Mucosa of descending colon (tissue), 3 donors: ENCODE measurements around the gene CPED1. TPM values are rescaled to one million over a fixed set of nuclear protein-coding genes. Genes with fewer than 3 reads are reported as not detected.
"Not testable (repeated sequence)": the region's sequence is repeated elsewhere in the genome, so short reads cannot be mapped to it uniquely, and the experiment has no call there.

Source experiments
- ATAC-seq: fragments of 200-7000 bp; cut with Tn5 transposase; one replicate; pipeline ENCODE4 v1.9.1; 2020; ENCODE audit warnings: mild to moderate bottlenecking, moderate library complexity
- DNase-seq, 3 donors: peaks; one replicate each; pipeline ENCODE4 v3.0.0-alpha.2; 2020
- H3K36me3 ChIP-seq: fragments of 200-600 bp; one replicate; pipeline ENCODE4 v1.8.0; 2021; ENCODE audit warnings: low read depth, mild to moderate bottlenecking
- H3K4me1 ChIP-seq: fragments of 200-600 bp; one replicate; pipeline ENCODE4 v1.8.0; 2021; ENCODE audit warnings: low read depth, mild to moderate bottlenecking
- H3K4me3 ChIP-seq: fragments of 200-600 bp; one replicate; pipeline ENCODE4 v1.8.0; 2021; ENCODE audit warnings: mild to moderate bottlenecking
- H3K9me3 ChIP-seq: fragments of 200-600 bp; one replicate; pipeline ENCODE4 v1.8.0; 2021; ENCODE audit warnings: mild to moderate bottlenecking
- intact Hi-C, 2 donors: fragments of 100-400 bp; cut with DNase I in 1 of 2; cut with micrococcal nuclease in 1 of 2; formaldehyde crosslinking; loops; one replicate each; pipeline versions ENCODE4 v1.11.0 to v1.11.1; 2022; cut with DNase I, micrococcal nuclease
- total RNA-seq, 3 donors: library from RNA; stranded (reverse); fragmentation: NEBNext Ultra II Directional in 2 of 3; extraction: Animal tissue kit (Norgen Biotek cat#: 25700) in 2 of 3; gene quantifications; one replicate each; pipeline versions ENCODE4 v1.2.1 to v1.2.4, GENCODE V29; 2021 to 2023
- TF ChIP-seq, protein P1 (sequence below): fragments of 200-600 bp; IDR thresholded peaks from one replicate; pipeline ENCODE4 v1.8.0; 2022; ENCODE audit warnings: antibody characterized with exemption, mild to moderate bottlenecking
- donor health status: DM: no; HTN: no; CAD: no; lungs with moderate emphysema.
- donor health status: DM: no; HTN: no; CAD: no.
- donor health status: DM: no; HTN: yes; CAD: no.

Gene CPED1
- total RNA-seq, 3 donors from 2014 or later: 6.5 to 67.7 (median 8.8) TPM

- DNase-seq: peak in 1 of 3 donors; percentile 16
These were observed 324.8 kb downstream of the CPED1 start for GRCh38 chr7:121313220-121313792.

GRCh38 chr7:121313793-121314676, 325.5 kb downstream of the CPED1 start:
- no peak overlapping the region for H3K4me3 ChIP-seq
- no peaks in the 10 kb centered on the region for H3K36me3 ChIP-seq
- peaks cover 20% of the 10 kb centered on the region for H3K4me1 ChIP-seq
- intact Hi-C loops: no loop called here
- TF ChIP-seq, protein P1, sequence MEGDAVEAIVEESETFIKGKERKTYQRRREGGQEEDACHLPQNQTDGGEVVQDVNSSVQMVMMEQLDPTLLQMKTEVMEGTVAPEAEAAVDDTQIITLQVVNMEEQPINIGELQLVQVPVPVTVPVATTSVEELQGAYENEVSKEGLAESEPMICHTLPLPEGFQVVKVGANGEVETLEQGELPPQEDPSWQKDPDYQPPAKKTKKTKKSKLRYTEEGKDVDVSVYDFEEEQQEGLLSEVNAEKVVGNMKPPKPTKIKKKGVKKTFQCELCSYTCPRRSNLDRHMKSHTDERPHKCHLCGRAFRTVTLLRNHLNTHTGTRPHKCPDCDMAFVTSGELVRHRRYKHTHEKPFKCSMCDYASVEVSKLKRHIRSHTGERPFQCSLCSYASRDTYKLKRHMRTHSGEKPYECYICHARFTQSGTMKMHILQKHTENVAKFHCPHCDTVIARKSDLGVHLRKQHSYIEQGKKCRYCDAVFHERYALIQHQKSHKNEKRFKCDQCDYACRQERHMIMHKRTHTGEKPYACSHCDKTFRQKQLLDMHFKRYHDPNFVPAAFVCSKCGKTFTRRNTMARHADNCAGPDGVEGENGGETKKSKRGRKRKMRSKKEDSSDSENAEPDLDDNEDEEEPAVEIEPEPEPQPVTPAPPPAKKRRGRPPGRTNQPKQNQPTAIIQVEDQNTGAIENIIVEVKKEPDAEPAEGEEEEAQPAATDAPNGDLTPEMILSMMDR: no peak
- H3K9me3 ChIP-seq: no peaks in the 10 kb centered on the region
- ATAC-seq (peak; percentile 98), DNase-seq (peak in 1 of 3 donors; percentile 42)

More at GRCh38 chr7:121313220-121313792, 324.8 kb downstream of the CPED1 start:
- ATAC-seq: peak; percentile 74
- no peak overlapping the region for H3K4me3 ChIP-seq
- no peaks in the 10 kb centered on the region for H3K9me3 ChIP-seq
- H3K4me1 ChIP-seq: peaks cover 20% of the 10 kb centered on the region
- intact Hi-C loops: no loop called here
- no peaks in the 10 kb centered on the region for H3K36me3 ChIP-seq
- TF ChIP-seq, protein P1: no peak

DNA sequence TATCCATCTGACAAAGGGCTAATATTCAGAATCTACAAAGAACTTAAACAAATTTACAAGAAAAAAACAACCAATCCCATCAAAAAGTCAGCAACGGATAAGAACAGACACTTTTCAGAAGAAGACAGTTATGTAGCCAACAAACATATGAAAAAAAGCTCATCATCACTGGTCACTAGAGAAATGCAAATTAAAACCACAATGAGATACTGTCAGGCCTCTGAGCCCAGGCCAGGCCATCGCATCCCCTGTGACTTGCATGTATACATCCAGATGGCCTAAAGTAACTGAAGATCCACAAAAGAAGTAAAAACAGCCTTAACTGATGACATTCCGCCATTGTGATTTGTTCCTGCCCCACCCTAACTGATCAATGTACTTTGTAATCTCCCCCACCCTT, 326.7 kb downstream of the CPED1 start:
- intact Hi-C loops, DNase-seq, ATAC-seq, H3K4me3 ChIP-seq, H3K9me3 ChIP-seq, H3K36me3 ChIP-seq: not testable (repeated sequence)
- peaks cover 20% of the 10 kb centered on the region for H3K4me1 ChIP-seq

GRCh38 chr7:121322460-121322859, 333.9 kb downstream of the CPED1 start:
- no peak for ATAC-seq
- H3K36me3 ChIP-seq: no peaks in the 10 kb centered on the region
- intact Hi-C loops: no loop called here
- DNase-seq: no peak
- H3K4me1 ChIP-seq: no peaks in the 10 kb centered on the region
- H3K4me3 ChIP-seq: no peak overlapping the region
- H3K9me3 ChIP-seq: no peaks in the 10 kb centered on the region
- TF ChIP-seq, protein P1: no peak

DNA sequence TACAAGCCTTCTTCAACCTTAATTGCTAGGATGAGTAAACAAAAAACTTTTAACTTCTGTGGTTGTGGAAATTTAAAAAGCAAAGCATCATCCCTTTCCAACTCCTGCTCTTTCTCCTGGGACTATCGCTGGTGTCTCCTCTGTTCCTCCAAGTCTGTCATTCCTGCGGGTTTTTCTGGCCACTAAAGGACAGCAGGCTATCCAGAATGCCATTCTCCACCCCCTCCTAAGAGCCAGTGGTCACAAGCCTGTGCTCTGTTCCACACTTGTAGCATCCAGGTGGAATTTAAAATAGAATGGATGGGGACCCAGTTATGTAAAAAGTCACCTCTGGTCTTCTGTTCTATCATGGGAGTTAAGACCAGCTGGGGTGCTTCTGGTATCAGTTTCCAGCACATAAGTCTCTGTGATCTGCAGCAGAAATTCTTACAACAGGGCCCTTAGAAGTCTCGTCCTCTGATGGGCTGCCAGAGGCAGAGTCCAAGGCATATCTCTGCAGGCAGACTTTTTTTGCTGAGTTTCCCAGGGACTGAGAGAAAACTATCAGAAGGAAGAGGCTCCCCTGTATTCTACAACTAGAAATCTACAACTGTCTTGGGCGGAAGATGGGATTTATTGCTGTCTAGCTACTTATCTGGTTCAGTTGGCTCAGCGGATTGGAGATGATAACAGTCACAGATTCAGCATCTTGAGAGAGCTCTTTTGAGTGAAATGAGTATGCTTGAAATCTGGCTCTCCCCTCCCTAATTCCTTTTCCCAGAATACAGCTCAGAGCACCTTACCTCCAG, 335.2 kb downstream of the CPED1 start:
- Histone ChIP-seq H3K4me3 (no peak overlapping the region), H3K9me3 (no peaks in the 10 kb centered on the region), H3K36me3 (no peaks in the 10 kb centered on the region), H3K4me1 (no peaks in the 10 kb centered on the region)
- no peak for DNase-seq
- intact Hi-C loops: no loop called here
- no peak for ATAC-seq
- TF ChIP-seq, protein P1: no peak
